Measurements from ENCODE around the gene ACKR2. TPM values are rescaled to one million over a fixed set of nuclear protein-coding genes. Genes with fewer than 3 reads are reported as not detected.
A peak's percentile ranks its signal among the peaks of the same experiment; 100 is the strongest.

Gene ACKR2
- total RNA-seq, 2 donors from 2014 or later = 0.78 to 6.2 TPM

GRCh38 chr3:42827023-42827422 is 17.8 kb downstream of the ACKR2 start:
- Histone ChIP-seq H3K27ac (no peak overlapping the region), H3K27me3 (no peaks in the 10 kb centered on the region), H3K9me3 (no peaks in the 10 kb centered on the region), H3K4me1 (peaks cover 0 to 4% of the 10 kb centered on the region in 2 donors), H3K4me3 (no peak overlapping the region), H3K36me3 (no peaks in the 10 kb centered on the region)
- TF ChIP-seq CTCF (IDR thresholded peaks at IDR 0.05) = no peak
- no peak for DNase-seq (ENCODE audit: low spot score)

DNA sequence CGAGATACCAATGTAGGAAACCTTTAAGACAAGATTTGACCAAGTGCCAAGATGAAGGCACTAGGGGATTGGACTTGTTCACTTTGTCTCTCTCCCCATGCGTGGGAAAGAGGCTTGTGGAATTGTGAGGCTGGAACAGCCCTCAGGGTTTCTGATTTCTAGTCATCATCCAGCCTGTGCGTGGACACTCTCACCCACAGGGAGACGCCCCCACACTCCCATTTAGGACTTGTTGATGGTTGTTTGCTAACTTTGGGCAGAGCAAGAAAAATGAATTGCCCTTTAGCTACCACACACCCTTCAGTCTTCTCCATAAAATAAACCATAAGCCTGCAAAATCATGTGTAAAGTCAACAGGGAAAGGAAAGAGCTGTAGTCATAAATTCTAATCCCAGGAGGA is 18.4 kb downstream of the ACKR2 start:
- H3K27me3 ChIP-seq = no peaks in the 10 kb centered on the region
- H3K36me3 ChIP-seq = no peaks in the 10 kb centered on the region
- peaks cover 0 to 4% of the 10 kb centered on the region in 2 donors for H3K4me1 ChIP-seq
- no peak for DNase-seq (ENCODE audit: low spot score)
- TF ChIP-seq CTCF (IDR thresholded peaks at IDR 0.05) = no peak
- no peak overlapping the region for H3K4me3 ChIP-seq
- H3K27ac ChIP-seq = no peak overlapping the region
- H3K9me3 ChIP-seq = no peaks in the 10 kb centered on the region

DNA sequence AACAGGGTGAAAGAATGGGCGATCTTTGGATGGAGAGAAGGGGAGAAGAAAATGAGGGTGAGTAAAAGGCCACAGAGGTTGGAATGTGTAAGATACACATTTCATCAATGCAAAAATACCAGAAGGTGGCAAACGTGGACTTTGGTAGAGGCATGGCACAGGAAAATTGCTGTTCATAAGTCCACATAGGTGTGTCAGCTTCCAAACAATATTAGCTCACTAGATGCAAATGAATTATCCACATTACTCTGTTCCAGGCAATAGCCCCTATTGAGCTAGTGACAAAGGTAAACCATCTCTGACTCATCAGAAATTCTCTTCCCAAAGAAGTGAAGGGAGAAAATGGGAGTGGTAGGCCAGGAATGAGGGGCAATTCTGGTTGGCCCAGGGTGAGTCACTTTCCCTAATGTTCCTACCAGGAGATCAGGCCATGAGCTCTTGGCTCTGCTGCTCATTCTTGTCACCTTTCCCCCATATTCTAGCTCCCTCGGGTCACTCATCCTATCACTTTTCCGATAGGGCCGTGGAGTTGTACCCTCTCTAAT is 19.9 kb downstream of the ACKR2 start:
- H3K27me3 ChIP-seq = no peaks in the 10 kb centered on the region
- no peak for TF ChIP-seq CTCF (IDR thresholded peaks at IDR 0.05)
- no peaks in the 10 kb centered on the region for H3K36me3 ChIP-seq
- peaks cover 0 to 4% of the 10 kb centered on the region in 2 donors for H3K4me1 ChIP-seq
- no peak overlapping the region for H3K27ac ChIP-seq
- DNase-seq (ENCODE audit: low spot score) = no peak
- H3K9me3 ChIP-seq = no peaks in the 10 kb centered on the region
- no peak overlapping the region for H3K4me3 ChIP-seq

DNA sequence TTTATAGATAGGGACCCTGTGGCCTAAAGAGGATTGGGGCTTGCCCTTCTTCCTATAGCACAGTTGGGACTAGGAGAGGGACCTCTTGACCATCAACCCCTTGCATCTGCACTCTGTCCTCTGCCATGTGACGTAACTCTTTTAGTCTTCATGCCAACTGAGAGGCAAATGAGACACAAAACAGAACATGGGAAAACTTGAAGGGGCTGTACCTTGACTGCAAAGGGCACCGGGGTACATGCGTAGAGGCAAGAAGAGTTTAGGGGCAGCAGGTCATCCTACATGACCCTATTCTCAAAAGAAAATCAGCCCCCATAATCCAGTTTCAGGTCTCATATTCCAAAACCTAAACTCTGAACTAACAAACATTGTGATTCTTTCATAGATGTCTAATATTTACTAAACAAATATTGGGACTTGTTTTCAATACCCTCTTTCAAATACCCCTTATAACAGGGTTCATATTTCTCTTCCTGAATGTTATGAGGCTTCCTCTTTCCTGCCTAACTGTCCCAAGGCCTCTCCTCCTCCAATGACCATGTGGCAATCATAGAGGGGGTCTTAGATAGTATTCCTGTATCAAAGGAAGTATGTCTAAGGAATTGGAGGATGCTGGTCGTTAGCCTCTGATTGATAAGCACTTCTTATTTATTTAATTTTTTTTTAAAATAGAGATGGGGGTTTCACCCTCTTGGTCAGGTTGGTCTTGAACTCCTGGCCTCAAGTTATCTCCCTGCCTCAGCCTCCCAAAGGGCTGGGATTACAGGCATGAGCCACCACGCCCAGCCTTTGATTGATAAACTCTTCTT is 20.6 kb downstream of the ACKR2 start:
- H3K27me3 ChIP-seq = no peaks in the 10 kb centered on the region
- no peak for DNase-seq (ENCODE audit: low spot score)
- no peak for TF ChIP-seq CTCF (IDR thresholded peaks at IDR 0.05)
- no peaks in the 10 kb centered on the region for H3K9me3 ChIP-seq
- H3K4me1 ChIP-seq = peaks cover 0 to 4% of the 10 kb centered on the region in 2 donors
- H3K4me3 ChIP-seq = no peak overlapping the region
- H3K36me3 ChIP-seq = no peaks in the 10 kb centered on the region
- H3K27ac ChIP-seq = no peak overlapping the region

DNA sequence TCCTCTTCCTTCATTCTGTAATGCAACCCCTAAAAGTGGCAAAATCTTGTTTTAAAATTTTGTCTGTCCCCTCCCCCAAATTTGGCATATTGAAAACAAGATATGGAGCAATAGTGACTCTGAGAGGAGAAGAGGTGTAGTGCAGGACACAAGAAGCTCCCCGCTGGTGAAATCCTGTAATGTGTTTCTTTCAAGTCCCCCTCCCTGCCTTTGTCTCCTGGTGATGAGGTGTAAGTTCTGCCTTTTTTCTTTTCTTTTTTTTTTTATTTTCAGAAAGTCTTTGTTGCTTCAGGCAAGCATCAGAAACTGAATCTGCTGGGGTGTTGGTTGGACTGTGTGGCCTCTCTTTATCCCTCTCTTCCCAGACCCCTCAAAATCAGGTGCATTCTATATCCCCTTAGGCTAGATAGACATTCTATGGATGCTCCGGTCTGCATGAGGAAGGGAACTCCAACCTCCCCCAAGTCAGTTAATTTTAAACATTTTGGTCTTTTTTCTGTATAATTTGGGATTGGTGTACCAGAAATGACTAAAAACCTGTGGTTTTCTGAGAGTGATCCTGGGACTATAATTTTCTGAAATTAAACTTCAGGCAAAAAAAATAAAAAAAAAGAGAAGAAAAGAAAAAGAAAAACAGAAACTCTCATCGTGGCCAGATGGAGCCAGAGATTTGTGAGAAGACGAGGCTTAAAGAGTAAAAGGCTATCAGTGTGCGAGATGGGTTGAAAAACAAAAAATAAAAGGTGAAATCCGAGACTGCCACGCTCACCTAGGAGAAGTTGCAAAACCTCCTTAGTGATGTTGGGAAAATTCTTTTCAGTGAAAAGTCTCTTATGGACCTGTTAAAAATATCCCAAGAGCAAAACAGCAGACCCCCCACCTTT is 21.4 kb downstream of the ACKR2 start:
- Histone ChIP-seq H3K36me3 (no peaks in the 10 kb centered on the region), H3K27me3 (no peaks in the 10 kb centered on the region), H3K9me3 (no peaks in the 10 kb centered on the region), H3K4me1 (peaks cover 0 to 4% of the 10 kb centered on the region in 2 donors), H3K4me3 (no peak overlapping the region), H3K27ac (no peak overlapping the region)
- peak in 1 of 2 donors; percentile 53 for TF ChIP-seq CTCF (IDR thresholded peaks at IDR 0.05)
- DNase-seq (ENCODE audit: low spot score) = no peak
